GM20000 (cell line): ENCODE results near the gene GSG1L.

ENCODE experiments used
- DNase-seq: peaks from one replicate; pipeline ENCODE4 v3.0.0; 2012; ENCODE audit warnings: low spot score
- TF ChIP-seq, protein P1 (sequence below): IDR thresholded peaks from 2 replicates; pipeline ENCODE4 v1.5.1; 2012; ENCODE audit warnings: mild to moderate bottlenecking, control low read depth; ENCODE audit errors: extremely low read depth, missing control alignments

Gene GSG1L

GRCh38 chr16:27759967-27760788 lies 303.3 kb downstream of the GSG1L start:
- no peak for DNase-seq
- TF ChIP-seq, protein P1, sequence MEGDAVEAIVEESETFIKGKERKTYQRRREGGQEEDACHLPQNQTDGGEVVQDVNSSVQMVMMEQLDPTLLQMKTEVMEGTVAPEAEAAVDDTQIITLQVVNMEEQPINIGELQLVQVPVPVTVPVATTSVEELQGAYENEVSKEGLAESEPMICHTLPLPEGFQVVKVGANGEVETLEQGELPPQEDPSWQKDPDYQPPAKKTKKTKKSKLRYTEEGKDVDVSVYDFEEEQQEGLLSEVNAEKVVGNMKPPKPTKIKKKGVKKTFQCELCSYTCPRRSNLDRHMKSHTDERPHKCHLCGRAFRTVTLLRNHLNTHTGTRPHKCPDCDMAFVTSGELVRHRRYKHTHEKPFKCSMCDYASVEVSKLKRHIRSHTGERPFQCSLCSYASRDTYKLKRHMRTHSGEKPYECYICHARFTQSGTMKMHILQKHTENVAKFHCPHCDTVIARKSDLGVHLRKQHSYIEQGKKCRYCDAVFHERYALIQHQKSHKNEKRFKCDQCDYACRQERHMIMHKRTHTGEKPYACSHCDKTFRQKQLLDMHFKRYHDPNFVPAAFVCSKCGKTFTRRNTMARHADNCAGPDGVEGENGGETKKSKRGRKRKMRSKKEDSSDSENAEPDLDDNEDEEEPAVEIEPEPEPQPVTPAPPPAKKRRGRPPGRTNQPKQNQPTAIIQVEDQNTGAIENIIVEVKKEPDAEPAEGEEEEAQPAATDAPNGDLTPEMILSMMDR: no peak

DNA sequence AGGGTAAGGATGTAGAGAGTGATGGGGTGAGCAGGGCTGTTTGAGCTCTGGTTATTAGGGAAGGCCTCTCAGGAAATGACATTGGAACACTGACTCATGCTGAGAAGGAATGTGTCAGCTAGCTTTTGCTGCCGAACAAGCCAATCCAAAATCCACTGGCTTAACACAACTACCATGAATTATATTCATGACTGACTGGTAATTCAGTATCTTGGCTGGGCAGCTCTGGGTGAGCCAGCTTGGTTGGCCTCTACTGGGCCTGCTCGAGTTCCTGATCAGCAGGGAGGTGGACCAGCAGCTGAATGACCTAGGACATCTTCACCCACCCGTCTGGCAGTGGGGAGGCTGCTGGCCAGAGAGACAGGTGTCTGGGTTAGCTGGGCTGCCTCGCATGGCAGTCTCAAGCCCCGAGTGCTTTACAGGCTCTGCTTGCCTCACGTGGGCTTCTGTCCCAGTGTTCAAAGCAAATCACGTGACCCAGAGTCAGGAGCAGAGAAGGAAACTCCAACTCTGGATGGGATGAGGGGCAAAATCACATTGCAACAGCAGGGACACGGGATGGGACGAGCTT lies 304.1 kb downstream of the GSG1L start:
- no peak for DNase-seq
- TF ChIP-seq, protein P1: no peak

DNA sequence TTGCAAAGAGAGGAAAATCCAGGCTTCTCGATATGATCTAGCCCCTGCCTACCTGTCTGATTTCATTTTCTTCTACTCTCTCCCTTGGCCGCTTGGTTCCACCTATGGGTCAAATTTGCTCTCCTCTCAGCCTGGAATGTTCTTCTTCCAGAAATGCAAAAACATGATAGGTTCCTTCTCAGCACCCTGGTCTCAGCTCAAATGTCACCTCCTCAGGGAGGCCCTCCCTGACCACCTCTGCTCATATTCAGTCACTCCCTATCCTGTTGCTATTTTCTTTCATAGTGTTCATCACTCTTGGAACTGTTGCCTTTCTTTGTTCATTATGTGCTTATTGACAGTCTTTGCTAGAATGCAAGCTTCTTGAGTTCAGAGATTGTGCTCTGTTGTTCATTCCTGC lies 305.0 kb downstream of the GSG1L start:
- TF ChIP-seq, protein P1: no peak

GRCh38 chr16:27756206-27756970 lies 307.1 kb downstream of the GSG1L start:
- DNase-seq: no peak
- TF ChIP-seq, protein P1: no peak

More for the DNA sequence above, 305.0 kb downstream of the GSG1L start:
- DNase-seq: no peak

GRCh38 chr16:27754788-27755690 lies 308.5 kb downstream of the GSG1L start:
- no peak for DNase-seq
- TF ChIP-seq, protein P1: no peak

DNA sequence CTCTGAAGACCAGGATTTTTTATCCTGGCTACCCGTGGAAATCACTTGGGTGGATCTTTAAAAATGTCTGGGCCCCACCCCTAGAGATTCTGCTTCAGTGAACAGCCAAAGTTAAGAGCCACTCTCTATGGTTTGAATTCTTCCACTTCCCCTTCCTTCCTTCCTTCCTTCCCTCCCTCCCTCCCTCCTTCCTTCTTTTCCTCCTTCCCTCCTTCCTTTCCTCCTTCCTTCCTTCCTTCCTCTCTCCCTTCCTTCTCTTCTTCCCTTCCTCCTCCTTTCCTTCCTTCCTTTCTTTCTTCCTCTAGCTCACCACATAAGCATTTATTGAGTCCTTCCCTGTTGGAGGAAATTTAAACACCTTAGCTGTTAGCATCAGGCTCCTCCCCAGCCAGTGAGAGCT lies 310.0 kb downstream of the GSG1L start:
- DNase-seq: no peak
- TF ChIP-seq, protein P1: no peak
